Measurements from ENCODE around the gene PAPSS1.

Gene PAPSS1

GRCh38 chr4:107575243-107575642 lies 144.8 kb downstream of the PAPSS1 start:
- Histone ChIP-seq H3K4me1 (no peaks in the 10 kb centered on the region), H3K4me3 (ENCODE audit: low read depth, low read length) (no peak overlapping the region), H3K9me3 (no peaks in the 10 kb centered on the region), H3K36me3 (no peaks in the 10 kb centered on the region), H3K27me3 (no peaks in the 10 kb centered on the region; the same call in 1 of the 2 replicates)
- no peak for TF ChIP-seq CTCF (IDR thresholded peaks at IDR 0.05; ENCODE audit: low read depth, low read length)
- DNase-seq = no peak

GRCh38 chr4:107572281-107572680 lies 147.8 kb downstream of the PAPSS1 start:
- Histone ChIP-seq H3K27me3 (no peaks in the 10 kb centered on the region), H3K9me3 (no peaks in the 10 kb centered on the region), H3K36me3 (no peaks in the 10 kb centered on the region), H3K4me1 (no peaks in the 10 kb centered on the region), H3K4me3 (ENCODE audit: low read depth, low read length) (no peak overlapping the region)
- TF ChIP-seq CTCF (IDR thresholded peaks at IDR 0.05; ENCODE audit: low read depth, low read length) = no peak
- no peak for DNase-seq

- H3K27me3 ChIP-seq = no peaks in the 10 kb centered on the region
- DNase-seq = no peak
- no peaks in the 10 kb centered on the region for H3K36me3 ChIP-seq
- H3K4me3 ChIP-seq (ENCODE audit: low read depth, low read length) = no peak overlapping the region
- H3K4me1 ChIP-seq = no peaks in the 10 kb centered on the region
- no peak for TF ChIP-seq CTCF (IDR thresholded peaks at IDR 0.05; ENCODE audit: low read depth, low read length)
- no peaks in the 10 kb centered on the region for H3K9me3 ChIP-seq
Observed at GRCh38 chr4:107570952-107571351, 149.1 kb downstream of the PAPSS1 start.

- DNase-seq = no peak
- Histone ChIP-seq H3K4me1 (no peaks in the 10 kb centered on the region), H3K27me3 (no peaks in the 10 kb centered on the region), H3K9me3 (no peaks in the 10 kb centered on the region; the same call in 1 of the 2 replicates), H3K4me3 (ENCODE audit: low read depth, low read length) (no peak overlapping the region), H3K36me3 (no peaks in the 10 kb centered on the region)
- no peak for TF ChIP-seq CTCF (IDR thresholded peaks at IDR 0.05; ENCODE audit: low read depth, low read length)
Observed at GRCh38 chr4:107564326-107564725, 155.7 kb downstream of the PAPSS1 start.
